GM23248 (cell line): Measurements from ENCODE around the gene ABLIM1.

Experiments
- EZH2 ChIP-seq: fragments of 200-600 bp; sonication (generic); IDR thresholded peaks from 2 replicates; pipeline ENCODE4 v1.6.1; 2018; ENCODE audit warnings: antibody characterized with exemption, mild to moderate bottlenecking; ENCODE audit not compliant: insufficient read depth, poor library complexity, severe bottlenecking
- EZH2phosphoT487 ChIP-seq: fragments of 200-600 bp; sonication (generic); IDR thresholded peaks from 2 replicates; pipeline ENCODE4 v1.6.1; 2018; ENCODE audit warnings: antibody characterized with exemption, moderate library complexity, mild to moderate bottlenecking, low read depth; ENCODE audit not compliant: insufficient read depth

GRCh38 chr10:114590993-114591392 lies 67.1 kb downstream of the ABLIM1 start:
- TF ChIP-seq EZH2phosphoT487 (no peak), EZH2 (no peak)
